GM23248 (cell line): ENCODE data around the gene KIF1B. TPM values are rescaled to one million over a fixed set of nuclear protein-coding genes. Genes with fewer than 3 reads are reported as not detected.

Source experiments
- DNase-seq: peaks from one replicate; pipeline ENCODE4 v3.0.0-alpha.2; 2015
- H2AFZ ChIP-seq: fragments of 200-600 bp; sonication (generic); 2 replicates; pipeline ENCODE4 v1.6.1; 2016; ENCODE audit warnings: antibody characterized with exemption
- H3F3A ChIP-seq: fragments of 200-600 bp; sonication (generic); 2 replicates; pipeline ENCODE4 v1.6.1; 2016; ENCODE audit warnings: mild to moderate bottlenecking, antibody characterized with exemption, mixed run types; ENCODE audit not compliant: insufficient read depth
- H3K27ac ChIP-seq: fragments of 200-600 bp; sonication (generic); 2 replicates; pipeline ENCODE4 v1.5.1; 2016; ENCODE audit warnings: mild to moderate bottlenecking
- H3K27me3 ChIP-seq: fragments of 200-600 bp; sonication (generic); replicated peaks from 2 replicates; pipeline ENCODE4 v1.6.1; 2016; ENCODE audit warnings: mild to moderate bottlenecking; ENCODE audit not compliant: insufficient read depth
- H3K36me3 ChIP-seq: fragments of 200-600 bp; sonication (generic); 2 replicates; pipeline ENCODE4 v1.6.1; 2016; ENCODE audit warnings: low read depth, mild to moderate bottlenecking
- H3K4me1 ChIP-seq: fragments of 200-600 bp; sonication (generic); 2 replicates; pipeline ENCODE4 v1.6.1; 2016; ENCODE audit warnings: mild to moderate bottlenecking; ENCODE audit not compliant: insufficient read depth
- H3K4me2 ChIP-seq: fragments of 200-600 bp; sonication (generic); one replicate; pipeline ENCODE4 v1.6.1; 2016; ENCODE audit warnings: mild to moderate bottlenecking; ENCODE audit not compliant: unreplicated experiment
- H3K4me3 ChIP-seq: fragments of 200-600 bp; sonication (generic); 2 replicates; pipeline ENCODE4 v1.5.1; 2016; ENCODE audit warnings: mild to moderate bottlenecking
- H3K79me2 ChIP-seq: fragments of 200-600 bp; sonication (generic); 2 replicates; pipeline ENCODE4 v1.6.1; 2016; ENCODE audit warnings: mild to moderate bottlenecking; ENCODE audit not compliant: insufficient read depth
- H3K9ac ChIP-seq: fragments of 200-600 bp; sonication (generic); 2 replicates; pipeline ENCODE4 v1.6.1; 2016; ENCODE audit warnings: mild to moderate bottlenecking
- H3K9me2 ChIP-seq: fragments of 200-600 bp; sonication (generic); 2 replicates; pipeline ENCODE4 v1.6.1; 2016; ENCODE audit warnings: mixed run types, mild to moderate bottlenecking, moderate library complexity; ENCODE audit not compliant: insufficient read depth
- H3K9me3 ChIP-seq: fragments of 200-600 bp; sonication (generic); one replicate; pipeline ENCODE4 v1.6.1; 2017; ENCODE audit warnings: low read depth
- H4K20me1 ChIP-seq: fragments of 200-600 bp; sonication (generic); 2 replicates; pipeline ENCODE4 v1.6.0; 2016; ENCODE audit not compliant: insufficient read depth
- EZH2 ChIP-seq: fragments of 200-600 bp; sonication (generic); IDR thresholded peaks from 2 replicates; pipeline ENCODE4 v1.6.1; 2018; ENCODE audit warnings: antibody characterized with exemption, mild to moderate bottlenecking; ENCODE audit not compliant: insufficient read depth, poor library complexity, severe bottlenecking
- EZH2phosphoT487 ChIP-seq: fragments of 200-600 bp; sonication (generic); IDR thresholded peaks from 2 replicates; pipeline ENCODE4 v1.6.1; 2018; ENCODE audit warnings: antibody characterized with exemption, moderate library complexity, mild to moderate bottlenecking, low read depth; ENCODE audit not compliant: insufficient read depth
- WGBS, 2 experiments: methylation state at CpG; one replicate each; pipeline ENCODE4 v1.1.6; 2015 to 2017; ENCODE audit warnings: low lambda C conversion rate in 2 of 2, low coverage in 1 of 2; ENCODE audit errors: missing lambda C conversion rate in 2 of 2; 5-methylcytosine and 5-hydroxymethylcytosine counted together
- in situ Hi-C: fragments of 300-500 bp; cut with MboI; formaldehyde crosslinking; loops from 2 replicates; pipeline ENCODE4 v1.15.0; 2020
- polyA plus RNA-seq: library from polyadenylated mRNA; unstranded; fragments of >200 nt; fragmentation: Nextera tagmentation; extraction: Ambion mirVana; gene quantifications from 2 replicates; pipeline ENCODE4 v1.2.1, GENCODE V29; 2016
- total RNA-seq: library from RNA; depleted of rRNA; stranded (reverse); fragments of >200 nt; shearing (Covaris generic); gene quantifications from 2 replicates; pipeline ENCODE4 v1.2.3, GENCODE V29; 2014

Gene KIF1B
- total and polyA plus RNA-seq, 2 experiments from 2014 or later = 14.8 to 24.8 TPM

GRCh38 chr1:10280439-10281350 lies 70.3 kb downstream of the KIF1B start:
- Histone ChIP-seq H3K79me2 (peaks cover 16% of the 10 kb centered on the region; the same call in 1 of the 2 replicates), H4K20me1 (no peaks in the 10 kb centered on the region), H3F3A (peaks cover 48% of the 10 kb centered on the region), H3K9me2 (no peaks in the 10 kb centered on the region), H3K4me2 (peak overlapping the region; percentile 60), H3K9ac (peak overlapping the region; percentile 32), H3K27ac (peak overlapping the region; percentile 70), H2AFZ (no peak overlapping the region), H3K4me1 (peaks cover 21% of the 10 kb centered on the region), H3K9me3 (no peaks in the 10 kb centered on the region), H3K27me3 (no peaks in the 10 kb centered on the region), H3K4me3 (0 out of 2 replicates have a peak overlapping the region, but pooled peaks have one; percentile 0), H3K36me3 (peaks cover 36% of the 10 kb centered on the region)
- DNase-seq = peak; percentile 84
- whole genome bisulfite sequencing, 2 experiments = 65 to 69% methylated on average over 3 of the region's 3 CpGs
- TF ChIP-seq EZH2phosphoT487 = no peak
- no peak for TF ChIP-seq EZH2
- in situ Hi-C loops = no loop called here

GRCh38 chr1:10283318-10283984 lies 73.1 kb downstream of the KIF1B start:
- peaks cover 38% of the 10 kb centered on the region for H3K36me3 ChIP-seq
- no peaks in the 10 kb centered on the region for H3K9me2 ChIP-seq
- H3K79me2 ChIP-seq = peaks cover 26% of the 10 kb centered on the region; the same call in 1 of the 2 replicates
- no peaks in the 10 kb centered on the region for H3K27me3 ChIP-seq
- WGBS, 2 experiments = 82 to 88% methylated on average over 3 of the region's 3 CpGs
- peaks cover 46% of the 10 kb centered on the region for H3F3A ChIP-seq
- TF ChIP-seq EZH2phosphoT487 (no peak), EZH2 (no peak)
- no peaks in the 10 kb centered on the region for H4K20me1 ChIP-seq
- H3K9me3 ChIP-seq = no peaks in the 10 kb centered on the region
- peaks cover 21% of the 10 kb centered on the region for H3K4me1 ChIP-seq
- no peak for DNase-seq
- H3K27ac ChIP-seq = no peak overlapping the region
- no peak overlapping the region for H2AFZ ChIP-seq
- no peak overlapping the region for H3K9ac ChIP-seq
- no peak overlapping the region for H3K4me3 ChIP-seq
- in situ Hi-C loops = no loop called here
- H3K4me2 ChIP-seq = no peak overlapping the region

GRCh38 chr1:10286244-10286643 lies 75.9 kb downstream of the KIF1B start:
- in situ Hi-C loops = no loop called here
- no peak overlapping the region for H3K27ac ChIP-seq
- TF ChIP-seq EZH2 (no peak), EZH2phosphoT487 (no peak)
- H3K79me2 ChIP-seq = peaks cover 38% of the 10 kb centered on the region; the same call in 1 of the 2 replicates
- no peaks in the 10 kb centered on the region for H4K20me1 ChIP-seq
- no peaks in the 10 kb centered on the region for H3K9me3 ChIP-seq
- H3K9me2 ChIP-seq = no peaks in the 10 kb centered on the region
- no peak overlapping the region for H3K4me2 ChIP-seq
- H3K27me3 ChIP-seq = no peaks in the 10 kb centered on the region
- no peak for DNase-seq
- H3K36me3 ChIP-seq = peaks cover 35% of the 10 kb centered on the region
- no peak overlapping the region for H3K9ac ChIP-seq
- H3K4me3 ChIP-seq = no peak overlapping the region
- peaks cover 4% of the 10 kb centered on the region for H3K4me1 ChIP-seq
- peaks cover 19% of the 10 kb centered on the region; the same call in 1 of the 2 replicates for H3F3A ChIP-seq
- H2AFZ ChIP-seq = no peak overlapping the region
- WGBS, 2 experiments = 40 to 50% methylated on average over 3 of the region's 3 CpGs

GRCh38 chr1:10287023-10287645 lies 76.8 kb downstream of the KIF1B start:
- H3K36me3 ChIP-seq = peaks cover 33% of the 10 kb centered on the region
- no peak overlapping the region for H2AFZ ChIP-seq
- peaks cover 30% of the 10 kb centered on the region; the same call in 1 of the 2 replicates for H3K79me2 ChIP-seq
- WGBS, 2 experiments = 82 to 84% methylated on average over 6 of the region's 6 CpGs
- H3K27ac ChIP-seq = no peak overlapping the region
- H3K9ac ChIP-seq = no peak overlapping the region
- H3K9me3 ChIP-seq = no peaks in the 10 kb centered on the region
- H3F3A ChIP-seq = peaks cover 10% of the 10 kb centered on the region; the same call in 1 of the 2 replicates
- H4K20me1 ChIP-seq = no peaks in the 10 kb centered on the region
- H3K27me3 ChIP-seq = no peaks in the 10 kb centered on the region
- no peak for DNase-seq
- H3K9me2 ChIP-seq = no peaks in the 10 kb centered on the region
- in situ Hi-C loops = no loop called here
- H3K4me1 ChIP-seq = no peaks in the 10 kb centered on the region
- no peak overlapping the region for H3K4me2 ChIP-seq
- no peak overlapping the region for H3K4me3 ChIP-seq
- TF ChIP-seq EZH2 (no peak), EZH2phosphoT487 (no peak)
